ENCODE measurements around the gene ZNF460. TPM values are rescaled to one million over a fixed set of nuclear protein-coding genes. Genes with fewer than 3 reads are reported as not detected.
A peak's percentile ranks its signal among the peaks of the same experiment; 100 is the strongest.
"Not testable (repeated sequence)": the region's sequence is repeated elsewhere in the genome, so short reads cannot be mapped to it uniquely, and the experiment has no call there.

ZNF460 gene
- total RNA-seq, 1 experiment from 2014 or later, result 113 TPM

DNA sequence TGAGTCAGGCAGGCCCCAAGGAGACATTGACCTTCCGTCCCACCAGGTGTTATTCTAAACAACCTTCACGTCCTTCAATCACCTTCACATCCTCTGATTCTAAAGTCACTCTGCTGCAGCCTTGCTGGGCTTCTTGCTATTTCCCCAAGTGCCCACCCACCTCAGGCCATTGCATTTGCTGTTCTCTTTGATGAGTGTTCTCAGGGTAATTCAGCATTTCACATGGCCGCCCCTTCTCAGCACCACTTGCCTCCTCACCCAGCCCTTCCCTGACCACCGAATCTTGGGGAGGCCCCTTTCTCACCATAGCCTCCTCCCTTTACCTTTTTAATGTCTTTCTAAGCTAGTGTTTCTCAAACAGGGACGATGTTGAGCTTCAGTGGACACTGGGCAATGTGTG lies 35.2 kb upstream of the ZNF460 start:
- Histone ChIP-seq H3K9me2 (replicated peaks; ENCODE audit: insufficient read depth, low read length) (no peaks in the 10 kb centered on the region), H3K4me1 (ENCODE audit: low read length) (peaks cover 16% of the 10 kb centered on the region), H3K27ac (ENCODE audit: low read length) (no peak overlapping the region), H3K9me3 (ENCODE audit: low read length) (no peaks in the 10 kb centered on the region), H3K27me3 (ENCODE audit: low read length) (no peaks in the 10 kb centered on the region), H3K4me3 (ENCODE audit: low read length) (no peak overlapping the region), H3K36me3 (ENCODE audit: insufficient read depth, low read length) (peaks cover 38% of the 10 kb centered on the region), H3K4me2 (ENCODE audit: low read depth, low read length, poor library complexity, severe bottlenecking) (no peak overlapping the region), H2AFZ (ENCODE audit: low read length) (no peak overlapping the region), H3K79me2 (ENCODE audit: low read length) (peaks cover 74% of the 10 kb centered on the region), H4K20me1 (ENCODE audit: insufficient read depth, low read depth, low read length) (no peaks in the 10 kb centered on the region), H3K9ac (ENCODE audit: low read length) (no peak overlapping the region)
- DNase-seq, result no peak

- Histone ChIP-seq H3K27me3 (ENCODE audit: low read length) (no peaks in the 10 kb centered on the region), H2AFZ (ENCODE audit: low read length) (no peak overlapping the region), H3K27ac (ENCODE audit: low read length) (no peak overlapping the region), H3K4me1 (ENCODE audit: low read length) (peaks cover 13% of the 10 kb centered on the region), H4K20me1 (ENCODE audit: insufficient read depth, low read depth, low read length) (no peaks in the 10 kb centered on the region), H3K9me3 (ENCODE audit: low read length) (no peaks in the 10 kb centered on the region), H3K79me2 (ENCODE audit: low read length) (peaks cover 75% of the 10 kb centered on the region), H3K4me3 (ENCODE audit: low read length) (no peak overlapping the region), H3K36me3 (ENCODE audit: insufficient read depth, low read length) (peaks cover 44% of the 10 kb centered on the region), H3K9me2 (replicated peaks; ENCODE audit: insufficient read depth, low read length) (no peaks in the 10 kb centered on the region), H3K9ac (ENCODE audit: low read length) (no peak overlapping the region), H3K4me2 (ENCODE audit: low read depth, low read length, poor library complexity, severe bottlenecking) (no peak overlapping the region)
- no peak for DNase-seq
Observed at GRCh38 chr19:57245959-57246358, 34.3 kb upstream of the ZNF460 start.

- no peak for DNase-seq
- Histone ChIP-seq H3K4me1 (ENCODE audit: low read length) (no peaks in the 10 kb centered on the region), H2AFZ (ENCODE audit: low read length) (no peak overlapping the region), H3K9ac (ENCODE audit: low read length) (no peak overlapping the region), H3K9me3 (ENCODE audit: low read length) (no peaks in the 10 kb centered on the region), H3K36me3 (ENCODE audit: insufficient read depth, low read length) (peaks cover 66% of the 10 kb centered on the region), H3K9me2 (replicated peaks; ENCODE audit: insufficient read depth, low read length) (no peaks in the 10 kb centered on the region), H3K4me3 (ENCODE audit: low read length) (no peak overlapping the region), H3K27ac (ENCODE audit: low read length) (no peak overlapping the region), H3K27me3 (ENCODE audit: low read length) (no peaks in the 10 kb centered on the region), H3K79me2 (ENCODE audit: low read length) (peaks cover 63% of the 10 kb centered on the region), H4K20me1 (ENCODE audit: insufficient read depth, low read depth, low read length) (no peaks in the 10 kb centered on the region), H3K4me2 (ENCODE audit: low read depth, low read length, poor library complexity, severe bottlenecking) (no peak overlapping the region)
Observed at GRCh38 chr19:57248646-57249045, 31.6 kb upstream of the ZNF460 start.

DNA sequence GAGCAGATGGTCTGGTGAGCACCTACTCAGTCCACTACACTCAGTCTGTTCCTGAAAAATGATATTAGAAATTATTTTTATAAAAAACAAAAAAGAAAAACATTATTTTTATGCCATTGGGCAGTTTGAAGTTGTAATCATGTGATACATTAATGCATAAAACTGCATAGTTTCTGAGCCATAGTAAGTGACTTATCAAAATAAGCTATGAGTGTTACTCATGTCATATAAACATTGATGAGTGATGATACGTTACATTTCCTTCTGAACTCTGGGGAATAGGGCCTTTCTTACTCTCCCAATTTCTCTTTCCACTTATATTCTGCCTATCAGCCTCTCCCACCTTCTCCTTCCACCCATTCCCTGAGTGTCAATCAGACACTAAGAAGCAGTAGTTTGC lies 31.0 kb upstream of the ZNF460 start:
- H3K9me3 ChIP-seq (ENCODE audit: low read length), result no peaks in the 10 kb centered on the region
- no peak overlapping the region for H3K4me2 ChIP-seq (ENCODE audit: low read depth, low read length, poor library complexity, severe bottlenecking)
- H3K4me1 ChIP-seq (ENCODE audit: low read length), result no peaks in the 10 kb centered on the region
- no peak overlapping the region for H3K4me3 ChIP-seq (ENCODE audit: low read length)
- H4K20me1 ChIP-seq (ENCODE audit: insufficient read depth, low read depth, low read length), result no peaks in the 10 kb centered on the region
- peaks cover 67% of the 10 kb centered on the region for H3K36me3 ChIP-seq (ENCODE audit: insufficient read depth, low read length)
- peaks cover 58% of the 10 kb centered on the region for H3K79me2 ChIP-seq (ENCODE audit: low read length)
- H3K9me2 ChIP-seq (replicated peaks; ENCODE audit: insufficient read depth, low read length), result no peaks in the 10 kb centered on the region
- no peak for DNase-seq
- H3K27ac ChIP-seq (ENCODE audit: low read length), result no peak overlapping the region
- H3K27me3 ChIP-seq (ENCODE audit: low read length), result no peaks in the 10 kb centered on the region
- H3K9ac ChIP-seq (ENCODE audit: low read length), result no peak overlapping the region
- H2AFZ ChIP-seq (ENCODE audit: low read length), result no peak overlapping the region

DNA sequence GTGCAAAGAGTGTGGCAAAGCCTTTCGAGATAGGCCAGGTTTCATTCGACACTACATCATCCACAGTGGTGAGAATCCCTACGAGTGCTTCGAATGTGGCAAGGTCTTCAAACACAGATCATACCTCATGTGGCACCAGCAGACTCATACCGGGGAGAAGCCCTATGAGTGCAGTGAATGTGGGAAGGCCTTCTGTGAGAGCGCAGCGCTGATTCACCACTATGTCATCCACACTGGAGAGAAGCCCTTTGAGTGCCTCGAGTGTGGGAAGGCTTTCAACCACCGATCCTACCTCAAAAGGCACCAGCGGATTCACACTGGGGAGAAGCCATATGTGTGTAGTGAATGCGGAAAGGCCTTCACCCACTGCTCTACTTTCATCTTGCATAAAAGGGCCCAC lies 26.5 kb upstream of the ZNF460 start:
- H3K79me2 ChIP-seq (ENCODE audit: low read length), result peaks cover 60% of the 10 kb centered on the region
- H3K9me2 ChIP-seq (replicated peaks; ENCODE audit: insufficient read depth, low read length); H3K9ac ChIP-seq (ENCODE audit: low read length); DNase-seq; H3K9me3 ChIP-seq (ENCODE audit: low read length); H3K4me2 ChIP-seq (ENCODE audit: low read depth, low read length, poor library complexity, severe bottlenecking); H3K4me1 ChIP-seq (ENCODE audit: low read length); H4K20me1 ChIP-seq (ENCODE audit: insufficient read depth, low read depth, low read length); H3K27me3 ChIP-seq (ENCODE audit: low read length); H3K27ac ChIP-seq (ENCODE audit: low read length); H2AFZ ChIP-seq (ENCODE audit: low read length); H3K4me3 ChIP-seq (ENCODE audit: low read length): not testable (repeated sequence)
- peaks cover 73% of the 10 kb centered on the region for H3K36me3 ChIP-seq (ENCODE audit: insufficient read depth, low read length)

DNA sequence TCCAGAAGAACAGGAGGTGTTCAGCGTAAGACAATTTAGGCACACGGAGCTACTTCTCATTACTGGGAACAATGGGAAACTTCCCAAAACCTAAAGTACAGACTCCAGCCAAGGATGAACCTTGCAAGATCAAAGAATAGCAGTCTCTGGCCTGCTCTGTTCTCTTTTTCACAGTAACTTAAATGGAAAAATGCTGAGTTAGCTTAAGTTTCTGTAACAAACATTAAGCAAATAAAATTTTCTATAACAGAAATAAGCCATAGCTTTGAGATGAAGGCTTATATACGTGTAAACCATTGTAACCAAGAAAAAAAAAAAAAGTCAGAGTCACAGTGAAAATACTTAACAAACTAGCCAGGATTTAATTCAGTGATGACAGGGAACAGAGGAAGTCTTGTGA lies 18.2 kb upstream of the ZNF460 start:
- peaks cover 19% of the 10 kb centered on the region for H3K79me2 ChIP-seq (ENCODE audit: low read length)
- H3K4me2 ChIP-seq (ENCODE audit: low read depth, low read length, poor library complexity, severe bottlenecking), result no peak overlapping the region
- H3K27ac ChIP-seq (ENCODE audit: low read length), result no peak overlapping the region
- peaks cover 27% of the 10 kb centered on the region; the same call in 1 of the 2 replicates for H3K36me3 ChIP-seq (ENCODE audit: insufficient read depth, low read length)
- peaks cover 6% of the 10 kb centered on the region for H3K4me1 ChIP-seq (ENCODE audit: low read length)
- 0 out of 2 replicates have a peak, but pooled peaks cover 4% of the 10 kb centered on the region for H3K9me2 ChIP-seq (replicated peaks; ENCODE audit: insufficient read depth, low read length)
- no peak overlapping the region for H3K9ac ChIP-seq (ENCODE audit: low read length)
- DNase-seq, result no peak
- H2AFZ ChIP-seq (ENCODE audit: low read length), result no peak overlapping the region
- no peaks in the 10 kb centered on the region for H3K27me3 ChIP-seq (ENCODE audit: low read length)
- no peaks in the 10 kb centered on the region for H3K9me3 ChIP-seq (ENCODE audit: low read length)
- H3K4me3 ChIP-seq (ENCODE audit: low read length), result no peak overlapping the region
- H4K20me1 ChIP-seq (ENCODE audit: insufficient read depth, low read depth, low read length), result no peaks in the 10 kb centered on the region

- H3K27ac ChIP-seq (ENCODE audit: low read length), result no peak overlapping the region
- no peaks in the 10 kb centered on the region for H4K20me1 ChIP-seq (ENCODE audit: insufficient read depth, low read depth, low read length)
- H3K9me3 ChIP-seq (ENCODE audit: low read length), result no peaks in the 10 kb centered on the region
- 0 out of 2 replicates have a peak, but pooled peaks cover 4% of the 10 kb centered on the region for H3K9me2 ChIP-seq (replicated peaks; ENCODE audit: insufficient read depth, low read length)
- H3K9ac ChIP-seq (ENCODE audit: low read length), result no peak overlapping the region
- H3K4me2 ChIP-seq (ENCODE audit: low read depth, low read length, poor library complexity, severe bottlenecking), result no peak overlapping the region
- no peak overlapping the region for H2AFZ ChIP-seq (ENCODE audit: low read length)
- H3K79me2 ChIP-seq (ENCODE audit: low read length), result peaks cover 12% of the 10 kb centered on the region
- no peak for DNase-seq
- H3K27me3 ChIP-seq (ENCODE audit: low read length), result no peaks in the 10 kb centered on the region
- H3K36me3 ChIP-seq (ENCODE audit: insufficient read depth, low read length), result peaks cover 23% of the 10 kb centered on the region; the same call in 1 of the 2 replicates
- peaks cover 15% of the 10 kb centered on the region for H3K4me1 ChIP-seq (ENCODE audit: low read length)
- H3K4me3 ChIP-seq (ENCODE audit: low read length), result no peak overlapping the region
Observed at GRCh38 chr19:57263244-57263741, 17.0 kb upstream of the ZNF460 start.

GRCh38 chr19:57267291-57267690 lies 13.0 kb upstream of the ZNF460 start:
- H3K4me2 ChIP-seq (ENCODE audit: low read depth, low read length, poor library complexity, severe bottlenecking), result peak overlapping the region; percentile 31
- no peak overlapping the region for H2AFZ ChIP-seq (ENCODE audit: low read length)
- H3K27me3 ChIP-seq (ENCODE audit: low read length), result no peaks in the 10 kb centered on the region
- H3K9me2 ChIP-seq (replicated peaks; ENCODE audit: insufficient read depth, low read length), result no peaks in the 10 kb centered on the region
- no peaks in the 10 kb centered on the region for H3K36me3 ChIP-seq (ENCODE audit: insufficient read depth, low read length)
- H3K9me3 ChIP-seq (ENCODE audit: low read length), result no peaks in the 10 kb centered on the region
- no peak overlapping the region for H3K9ac ChIP-seq (ENCODE audit: low read length)
- H3K4me1 ChIP-seq (ENCODE audit: low read length), result peaks cover 38% of the 10 kb centered on the region
- H3K79me2 ChIP-seq (ENCODE audit: low read length), result no peaks in the 10 kb centered on the region
- peak overlapping the region; percentile 57 for H3K27ac ChIP-seq (ENCODE audit: low read length)
- no peak overlapping the region for H3K4me3 ChIP-seq (ENCODE audit: low read length)
- H4K20me1 ChIP-seq (ENCODE audit: insufficient read depth, low read depth, low read length), result no peaks in the 10 kb centered on the region
- DNase-seq, result peak; percentile 54
